Melanocyte of skin (primary cell): ENCODE measurements around the gene SPDYE17. TPM values are rescaled to one million over a fixed set of nuclear protein-coding genes. Genes with fewer than 3 reads are reported as not detected.

Experiments used
- small RNA-seq, 2 donors: library from RNA; depleted of rRNA; stranded (forward); fragments of <200 nt; gene quantifications; one replicate each; pipeline ENCODE3, GENCODE V24; 2012
- total RNA-seq, 2 donors: library from RNA; depleted of rRNA; stranded (reverse); fragments of >200 nt; gene quantifications; 2 replicates each; pipeline ENCODE4 v1.2.3, GENCODE V29; 2012

The SPDYE17 gene
- not detected for total RNA-seq

GRCh38 chr7:77032261-77032660, at the start of gene SPDYE17:
Gene SPDYE17, minus strand, starts transcription at chr7:77032361. Its CDS starts 1,791 bp downstream, at chr7:77030570.

GRCh38 chr7:77062557-77062956, 30.4 kb upstream of the SPDYE17 start, which contains the start of gene SPDYE18:
Gene SPDYE18, minus strand, starts transcription at chr7:77062558. Its CDS starts 2,046 bp downstream, at chr7:77060512.

Small RNA genes lying within 50 kb of the gene (small RNA-seq; reads per million reads assigned to genes)
- gene RF00019, result 0 reads per million in 2 donors

Other genes starting within 250 kb of the SPDYE17 start
- under 1 TPM in 1 of 2 donors, not detected in 1; 0.34 TPM for gene SPDYE18, start 30.2 kb upstream of the SPDYE17 start, total RNA-seq
- 1 to 10 TPM in 1 of 2 donors, under 1 TPM in 1; 1.00 to 1.0 TPM for gene CCDC146, start 90.3 kb upstream of the SPDYE17 start, total RNA-seq
- under 1 TPM in 1 of 2 donors, not detected in 1; under 0.01 TPM for gene FGL2, start 167.5 kb upstream of the SPDYE17 start, total RNA-seq